GM12864 (cell line): Measurements from ENCODE around the gene RFC3.
A peak's percentile ranks its signal among the peaks of the same experiment; 100 is the strongest.
"Not testable (repeated sequence)": the region's sequence is repeated elsewhere in the genome, so short reads cannot be mapped to it uniquely, and the experiment has no call there.

Experiments
- DNase-seq: peaks from one replicate; pipeline ENCODE4 v3.0.0-alpha.2; 2011; ENCODE audit warnings: low read depth
- H3K4me3 ChIP-seq: 2 replicates; pipeline ENCODE4 v1.5.1; 2011; ENCODE audit warnings: mild to moderate bottlenecking, low read depth, low read length, control low read depth
- CTCF ChIP-seq: IDR thresholded peaks from 2 replicates; pipeline ENCODE4 v1.5.1; 2011; ENCODE audit warnings: low read depth, mild to moderate bottlenecking, moderate library complexity, low read length, control low read depth, inconsistent platforms; ENCODE audit errors: missing control alignments

Gene RFC3

DNA sequence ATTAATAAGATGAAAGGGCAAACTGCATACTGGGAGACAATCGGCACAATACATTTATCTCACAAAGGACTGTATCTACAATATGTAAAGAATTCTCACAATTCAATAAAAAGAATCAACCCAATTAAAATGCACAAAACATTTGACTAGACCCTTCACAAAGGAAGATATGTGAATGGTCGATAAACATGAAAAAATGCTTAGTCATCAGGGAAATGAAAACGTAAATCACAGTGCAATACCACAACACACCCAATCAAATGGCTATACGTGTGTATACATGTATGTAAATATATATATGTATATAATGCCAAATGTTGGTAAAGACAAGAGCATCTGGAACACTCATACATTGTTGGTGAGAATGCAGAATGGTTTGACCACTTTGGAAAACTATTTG is 21.9 kb upstream of the RFC3 start:
- H3K4me3 ChIP-seq: no peak overlapping the region
- no peak for TF ChIP-seq CTCF
- no peak for DNase-seq

GRCh38 chr13:33797622-33798021 is 20.3 kb upstream of the RFC3 start:
- no peak for TF ChIP-seq CTCF
- no peak for DNase-seq
- H3K4me3 ChIP-seq: no peak overlapping the region

DNA sequence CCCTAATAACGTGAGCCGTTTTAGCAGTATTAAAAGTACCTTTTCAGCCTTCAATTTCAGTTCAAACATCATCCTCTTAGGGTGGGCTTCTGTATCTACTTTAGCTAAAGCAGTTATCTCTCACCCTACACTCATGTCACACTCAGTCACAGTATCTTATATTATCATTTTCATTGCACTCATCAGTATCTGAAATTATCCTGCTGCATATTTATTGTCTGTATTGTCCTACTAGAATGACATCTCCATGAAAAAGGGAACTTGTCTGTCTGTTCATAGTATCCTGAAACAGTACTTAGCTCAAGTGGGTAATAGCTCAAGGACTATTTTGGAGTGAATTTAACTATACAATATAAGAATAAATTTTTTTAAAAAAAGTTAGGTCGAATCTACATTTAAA is 19.9 kb upstream of the RFC3 start:
- no peak for DNase-seq
- H3K4me3 ChIP-seq: no peak overlapping the region
- no peak for TF ChIP-seq CTCF

- DNase-seq: no peak
- TF ChIP-seq CTCF: peak; percentile 27
- H3K4me3 ChIP-seq: no peak overlapping the region
Measured at GRCh38 chr13:33799950-33800592, 17.9 kb upstream of the RFC3 start.

DNA sequence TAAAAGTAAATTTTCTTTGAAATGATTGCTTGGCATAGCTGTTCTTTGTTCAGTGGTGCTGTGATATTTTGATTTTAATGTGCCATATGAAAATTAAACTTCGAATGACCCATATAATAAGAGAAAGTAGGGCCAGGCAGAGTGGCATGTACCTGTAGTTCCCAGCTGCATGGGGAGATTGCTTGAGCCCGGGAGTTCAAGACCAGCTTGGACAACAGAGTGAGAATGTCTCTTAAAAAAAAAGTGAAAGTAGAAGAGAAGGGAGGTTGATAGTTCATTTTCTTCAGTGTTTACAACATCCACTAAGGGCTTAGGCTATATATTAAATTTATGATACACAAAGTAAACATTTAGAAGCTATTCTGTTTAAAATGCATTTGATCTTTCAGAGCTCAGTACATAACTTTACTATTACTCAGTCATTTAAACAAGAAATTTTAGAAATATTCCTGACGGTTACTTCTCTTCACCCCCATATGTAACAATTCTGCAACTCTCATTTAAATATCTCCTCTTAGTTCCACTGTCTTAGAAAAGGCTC is 17.2 kb upstream of the RFC3 start:
- no peak for DNase-seq
- H3K4me3 ChIP-seq: no peak overlapping the region
- TF ChIP-seq CTCF: no peak

DNA sequence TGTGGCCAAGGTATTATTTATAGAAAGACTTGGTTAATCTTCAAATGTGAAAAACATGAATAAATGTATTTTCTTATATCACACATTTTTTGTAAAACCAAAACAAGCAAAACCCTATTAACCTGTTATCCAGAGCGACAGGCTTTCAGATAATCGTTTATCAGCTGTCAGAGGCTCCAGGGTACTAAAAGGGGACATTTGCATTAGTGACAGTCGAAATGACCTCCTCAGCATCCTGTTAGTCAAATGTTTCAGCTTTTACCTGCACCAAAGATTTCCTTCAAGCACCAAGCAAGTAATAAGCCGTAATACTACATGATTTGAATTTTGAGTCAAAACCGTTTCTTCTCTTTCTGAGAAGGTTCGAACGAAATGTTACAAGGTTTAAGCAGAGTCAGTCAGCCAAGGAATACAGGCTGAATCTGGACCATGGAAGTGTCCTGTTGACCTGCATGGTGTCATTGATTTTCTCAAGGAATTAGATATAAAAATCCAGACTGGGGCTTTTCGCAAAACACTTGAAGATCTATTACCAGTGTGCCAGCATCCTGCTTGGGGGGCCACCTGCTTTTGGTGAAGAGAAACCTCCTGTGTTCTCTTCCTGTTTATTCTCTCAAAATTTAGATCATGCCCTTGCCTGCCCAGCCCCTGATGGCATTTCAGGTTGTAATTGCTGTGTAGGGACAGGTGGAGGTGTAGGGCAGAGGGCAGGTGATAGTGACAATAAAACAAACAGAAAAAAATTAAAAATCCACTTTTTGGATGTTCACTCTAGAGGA is 11.3 kb upstream of the RFC3 start:
- no peak for TF ChIP-seq CTCF
- DNase-seq: no peak
- peak overlapping the region; percentile 33; the same call in 1 of the 2 replicates for H3K4me3 ChIP-seq

DNA sequence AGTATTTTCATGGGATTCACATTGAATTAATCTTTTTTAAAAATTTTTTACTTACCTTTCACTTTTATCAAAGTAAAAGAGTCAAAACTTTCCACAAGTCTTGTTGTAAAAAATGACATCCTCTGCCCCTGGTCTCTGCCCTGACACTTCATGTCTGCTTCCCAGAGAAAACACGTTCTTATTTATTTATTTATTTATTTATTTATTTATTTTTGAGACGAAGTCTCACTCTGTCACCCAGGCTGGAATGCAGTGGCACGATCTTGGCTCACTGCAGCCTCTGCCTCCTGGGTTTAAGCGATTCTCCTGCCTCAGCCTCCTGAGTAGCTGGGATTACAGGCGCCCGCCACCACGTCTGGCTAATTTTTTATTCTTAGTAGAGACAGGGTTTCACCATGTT is 5.1 kb upstream of the RFC3 start:
- DNase-seq, H3K4me3 ChIP-seq: not testable (repeated sequence)
